Fibroblast of upper back skin (primary cell): Measurements from ENCODE around the gene FAM114A1.

Experiments used
- DNase-seq: peaks from one replicate; pipeline ENCODE4 v3.0.0-alpha.2; 2013

Gene FAM114A1

DNA sequence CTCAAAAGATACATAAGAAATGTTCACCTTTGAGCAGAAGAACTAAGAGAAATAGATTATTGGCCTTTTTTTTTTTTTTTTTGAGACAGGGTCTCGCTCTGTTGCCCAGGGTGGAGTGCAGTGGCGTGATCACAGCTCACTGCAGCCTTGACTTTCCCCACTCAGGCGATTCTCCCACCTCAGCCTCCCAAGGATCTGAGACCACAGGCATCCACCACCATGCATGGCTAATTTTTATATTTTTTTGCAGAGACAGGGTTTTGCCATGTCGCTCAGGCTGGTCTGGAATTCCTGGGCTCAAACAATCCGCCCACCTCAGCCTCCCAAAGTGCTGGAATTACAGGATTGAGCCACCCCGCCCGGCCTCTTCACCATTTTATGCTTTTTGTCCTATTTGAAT, 8.1 kb upstream of the FAM114A1 start:
- DNase-seq = no peak

DNA sequence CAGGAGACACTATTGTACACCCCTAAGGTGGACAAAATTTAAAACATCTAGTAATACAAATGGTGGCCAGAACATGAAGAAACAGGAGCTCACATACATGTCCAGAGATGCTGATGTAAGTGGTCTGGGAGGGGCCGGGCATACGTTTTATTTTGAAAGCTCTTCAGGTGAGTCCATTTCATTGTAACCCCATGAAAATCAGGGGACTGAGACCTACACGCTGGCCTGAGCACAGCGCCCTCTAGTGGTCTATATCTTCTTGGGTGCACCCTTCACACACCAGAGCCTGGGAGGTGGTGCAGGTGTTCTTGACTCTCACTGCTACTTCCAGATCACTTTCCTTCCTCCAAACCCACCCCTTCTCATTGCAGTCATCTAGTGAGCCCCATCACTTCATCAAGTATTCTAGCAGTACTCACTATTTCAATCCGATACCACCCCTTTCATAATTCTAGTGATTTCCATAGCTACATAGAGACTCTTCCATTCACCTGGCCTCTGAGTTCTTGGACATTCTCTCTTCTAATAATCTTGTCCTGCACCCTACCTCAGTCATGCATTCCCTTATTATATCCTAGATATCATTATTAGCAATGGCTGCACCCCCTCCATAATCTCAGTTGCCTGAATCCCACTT, 6.7 kb upstream of the FAM114A1 start:
- no peak for DNase-seq

GRCh38 chr4:38861791-38862190, 5.8 kb upstream of the FAM114A1 start:
- DNase-seq = peak; percentile 20

DNA sequence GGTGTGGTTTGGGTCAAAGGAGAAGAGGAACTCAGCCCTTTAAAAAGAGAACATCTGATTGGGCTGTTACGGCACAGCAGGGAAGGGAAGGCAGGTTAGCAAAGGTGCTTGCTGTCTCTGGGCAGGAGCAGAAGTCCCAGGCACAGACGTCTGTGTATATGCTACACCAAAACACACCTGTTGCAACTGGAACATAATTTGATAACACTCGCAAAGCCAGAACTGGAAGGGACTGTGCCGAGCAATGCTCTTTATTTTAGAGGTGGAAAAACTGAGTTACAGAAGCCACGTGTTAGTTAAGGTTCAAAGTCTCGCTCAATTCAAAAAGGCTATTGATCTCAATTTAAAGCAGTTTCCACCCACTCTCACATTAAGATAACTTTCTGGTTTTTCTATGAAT, 2.2 kb upstream of the FAM114A1 start:
- no peak for DNase-seq

DNA sequence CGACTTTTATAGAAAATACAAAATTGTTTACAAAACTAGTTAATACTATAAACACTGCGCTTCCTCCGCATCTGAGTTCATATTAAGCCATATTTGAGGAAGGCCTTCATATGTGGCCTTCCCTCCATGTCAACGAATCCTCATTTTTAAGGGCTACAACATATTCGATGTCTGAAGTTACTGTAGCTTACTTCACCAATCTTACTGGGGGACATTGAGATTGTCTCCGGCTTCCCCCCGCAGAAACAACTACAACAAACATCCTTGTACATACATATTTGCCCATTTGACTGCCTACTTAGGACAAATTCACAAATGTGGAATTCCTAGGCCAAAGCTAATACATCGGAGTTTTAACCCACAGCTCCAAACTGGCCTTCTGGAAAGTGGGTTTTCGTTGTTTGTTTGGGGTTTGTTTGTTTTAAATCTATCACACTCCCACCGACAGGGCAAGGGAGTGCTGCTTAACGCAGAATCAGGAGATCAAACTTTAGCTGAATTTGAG, 581 bp upstream of the FAM114A1 start:
- no peak for DNase-seq

DNA sequence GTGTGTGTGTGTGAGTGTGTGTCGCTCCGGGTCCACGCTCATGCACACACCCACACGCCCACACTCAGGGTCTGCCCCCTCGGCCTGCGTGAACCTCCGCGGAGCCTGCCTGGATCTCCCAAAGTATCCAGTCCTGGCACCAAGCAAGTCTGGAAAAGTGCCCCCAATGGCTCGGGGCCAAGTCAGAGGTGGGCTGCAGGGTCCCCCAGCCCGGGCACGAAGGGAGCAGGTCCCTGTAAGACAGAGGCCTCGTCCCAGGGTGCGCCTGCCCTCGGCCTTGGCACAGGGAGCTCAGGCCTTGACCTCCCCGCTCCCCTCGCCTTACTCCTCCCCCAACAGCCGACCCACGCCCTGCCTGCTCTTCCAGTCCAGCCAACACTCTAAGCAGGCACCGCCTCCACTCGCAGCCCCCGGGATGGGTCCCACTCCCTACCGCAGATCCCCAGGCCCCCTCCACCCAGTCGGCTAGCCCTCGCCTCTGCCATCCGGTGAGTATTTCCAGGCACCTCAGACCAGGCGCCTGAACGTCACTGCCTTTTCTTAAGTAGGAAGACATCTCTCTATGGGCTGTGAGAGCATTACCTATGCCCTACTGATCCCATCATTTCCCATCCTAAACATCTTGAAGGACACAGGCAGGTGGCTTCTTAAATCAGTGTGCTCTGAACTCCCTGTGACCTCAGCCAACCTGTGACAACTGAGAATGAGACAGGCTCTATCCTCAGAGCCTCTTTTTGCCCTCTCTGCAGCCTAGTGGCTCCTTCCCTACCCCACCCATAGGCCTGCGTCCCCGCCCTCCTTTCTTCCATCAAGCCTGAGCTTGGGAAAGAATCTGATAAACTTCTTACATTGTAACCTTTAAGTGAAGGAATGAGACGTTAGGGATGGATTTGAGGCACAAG, 704 bp downstream of the FAM114A1 start:
- DNase-seq = peak; percentile 23

DNA sequence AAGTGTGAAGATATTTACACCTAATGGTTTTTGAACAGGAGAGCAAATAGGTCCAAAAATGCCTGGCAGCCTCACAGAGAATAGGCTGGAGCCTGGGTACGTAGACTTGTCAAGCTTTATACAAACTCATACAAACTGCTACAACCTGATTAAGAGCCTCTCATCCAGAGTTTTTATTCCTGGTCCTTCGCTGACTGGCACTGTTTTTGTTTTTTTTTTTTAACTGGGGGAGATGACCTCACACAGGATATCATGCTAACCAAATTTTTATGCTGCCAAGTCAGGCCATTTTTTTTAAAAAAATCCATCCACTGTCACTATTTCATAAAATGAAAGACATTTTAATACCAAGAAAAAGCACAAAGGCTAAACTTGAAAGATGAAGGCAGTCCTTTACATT, 1.9 kb downstream of the FAM114A1 start:
- no peak for DNase-seq

GRCh38 chr4:38870098-38870808, 2.6 kb downstream of the FAM114A1 start:
- peak; percentile 51 for DNase-seq

DNA sequence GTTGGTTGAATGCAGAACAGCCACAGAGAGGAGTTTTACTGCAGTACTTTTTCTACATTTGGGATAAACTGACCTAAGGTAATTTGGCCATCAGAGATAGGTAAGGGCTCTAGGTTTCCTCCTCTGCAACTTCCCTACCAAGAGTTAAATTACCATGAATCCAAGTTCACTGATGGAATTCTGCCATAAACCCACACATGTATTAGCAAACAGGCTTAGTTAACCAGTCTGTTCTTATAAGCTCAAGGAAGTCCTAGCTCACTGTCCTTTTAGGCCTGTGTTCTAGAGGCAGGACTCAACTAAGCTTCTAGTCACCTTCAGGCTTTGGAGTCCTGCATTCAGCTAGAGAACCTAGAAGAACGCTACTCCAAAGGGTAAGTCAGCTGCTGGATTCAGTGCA, 4.0 kb downstream of the FAM114A1 start:
- no peak for DNase-seq

DNA sequence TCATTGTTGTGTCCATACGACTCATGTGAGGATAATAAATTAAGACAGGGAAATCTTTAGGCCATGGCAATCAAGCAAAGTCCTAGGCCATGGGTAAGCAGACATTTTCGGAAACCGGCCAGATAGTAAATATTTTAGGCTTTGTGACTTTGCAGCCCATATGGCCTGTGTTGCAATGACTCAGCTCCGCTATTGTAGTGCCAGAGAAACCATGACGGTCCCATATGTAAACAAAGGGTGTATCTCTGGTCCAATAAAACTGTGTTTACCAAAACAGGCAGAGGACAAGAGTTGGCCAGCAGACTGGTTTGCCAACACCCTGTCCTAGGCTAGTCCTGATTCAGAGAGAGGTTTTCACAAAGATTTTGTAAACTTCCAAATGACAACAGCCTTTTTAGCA, 5.0 kb downstream of the FAM114A1 start:
- DNase-seq = peak; percentile 34

DNA sequence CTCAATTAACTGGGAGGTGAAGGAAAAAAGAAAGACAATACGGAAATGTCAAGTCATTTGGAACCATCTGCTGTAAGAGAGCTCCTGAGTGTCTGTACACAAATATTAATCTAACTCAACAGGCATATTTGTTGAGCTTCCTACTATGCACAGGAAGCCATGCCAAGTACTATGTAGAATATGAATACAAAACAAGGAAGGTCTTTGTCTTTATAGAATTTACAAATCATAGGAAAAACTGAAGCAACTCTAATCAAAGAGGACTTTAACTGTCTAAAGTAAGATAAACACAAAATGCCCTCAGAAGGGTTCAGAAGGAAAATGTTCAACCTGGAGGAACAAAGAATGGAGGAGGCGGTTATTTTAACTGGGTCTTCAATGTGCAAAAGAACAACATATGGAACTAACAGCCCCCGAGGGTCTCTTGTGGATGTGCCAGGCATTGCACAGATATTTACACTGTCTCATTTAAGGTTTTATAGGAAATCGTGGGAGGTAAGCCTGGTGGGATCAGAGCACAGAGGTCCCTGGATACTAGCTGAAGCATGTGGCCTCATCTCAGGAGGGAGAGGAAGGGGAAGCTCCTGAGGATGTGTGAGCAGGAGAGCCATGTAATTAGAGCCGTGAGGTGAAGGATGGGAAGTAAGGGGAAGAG, 5.8 kb downstream of the FAM114A1 start:
- DNase-seq = no peak

DNA sequence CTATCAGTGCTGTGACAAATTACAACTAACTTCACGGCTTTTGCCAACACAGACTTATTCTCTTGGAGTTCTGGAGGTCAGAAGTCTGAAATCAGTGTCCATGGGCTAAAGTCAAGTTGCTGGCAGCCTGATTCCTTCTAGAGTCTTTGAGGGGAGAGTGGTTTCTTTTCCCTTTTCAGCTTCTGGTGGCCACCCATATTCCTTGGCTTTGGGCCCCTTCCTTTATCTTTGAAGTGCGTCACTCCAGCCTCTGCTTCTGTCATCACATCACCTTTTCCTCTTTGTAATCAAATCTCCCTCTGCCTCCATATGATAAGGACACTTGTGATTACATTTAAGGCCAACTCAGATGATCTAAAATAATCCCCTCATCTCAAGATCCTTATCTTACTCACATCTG, 9.0 kb downstream of the FAM114A1 start:
- DNase-seq = no peak

DNA sequence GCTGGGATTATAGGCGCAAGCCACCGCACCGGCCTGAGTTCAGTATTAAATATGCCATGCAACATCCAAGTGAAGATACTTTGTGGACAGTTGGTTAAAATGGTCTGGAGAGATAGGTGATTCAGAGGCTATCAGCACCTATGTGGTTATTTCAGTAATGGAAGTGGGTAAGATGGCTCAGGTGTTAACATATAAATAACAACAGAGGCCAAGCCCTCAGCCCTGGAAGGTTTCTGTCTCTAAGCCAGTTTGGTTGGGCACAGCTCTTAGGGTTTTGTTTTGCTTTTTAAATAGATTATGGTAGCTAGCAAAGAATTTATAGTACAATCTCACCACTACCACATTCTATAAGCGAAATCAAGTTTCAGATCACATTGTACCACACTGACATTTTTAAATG, 16.6 kb downstream of the FAM114A1 start:
- no peak for DNase-seq

GRCh38 chr4:38889143-38889542, 21.5 kb downstream of the FAM114A1 start:
- peak; percentile 92 for DNase-seq

DNA sequence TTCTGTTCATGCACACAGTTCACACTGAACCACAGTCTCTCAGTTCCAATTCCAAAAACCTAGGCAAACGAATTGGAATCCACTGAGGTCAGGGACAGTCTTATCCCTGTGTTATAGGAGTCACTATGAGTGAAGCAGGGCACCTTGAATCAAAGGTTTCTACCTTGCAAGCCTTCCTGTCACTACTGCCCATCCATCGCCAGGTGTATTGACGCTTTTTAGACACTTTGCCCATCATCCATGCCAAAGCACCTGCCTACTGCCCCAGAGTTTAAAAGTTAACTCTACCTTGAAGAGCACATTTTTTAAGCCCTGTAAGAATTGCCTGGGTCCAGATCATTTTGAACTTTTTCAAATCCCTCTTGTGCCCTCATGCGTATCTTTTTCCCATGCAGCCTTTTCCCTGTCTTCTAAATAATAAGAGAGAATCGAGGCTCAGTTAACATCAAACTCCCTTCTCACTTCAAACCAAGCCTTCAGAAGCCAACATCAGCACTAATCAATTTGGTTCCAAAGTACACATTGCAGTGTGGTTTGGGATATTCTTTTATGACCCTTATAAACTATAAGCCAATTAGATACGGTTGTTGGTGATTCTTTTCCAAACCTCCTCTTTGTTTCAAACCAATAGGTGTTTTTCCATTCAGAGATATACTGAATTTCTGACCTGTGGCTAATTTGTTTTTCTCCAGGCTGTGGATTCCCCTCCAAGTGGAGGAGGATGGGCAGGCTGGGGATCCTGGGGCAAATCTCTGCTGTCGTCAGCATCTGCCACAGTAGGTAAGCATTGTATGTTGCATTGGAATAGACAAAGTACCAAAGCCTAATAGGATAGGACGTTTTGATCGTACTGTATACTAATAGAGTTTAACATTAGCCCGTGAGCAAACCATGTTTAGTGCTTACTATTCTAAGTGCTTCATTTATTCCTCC, 23.7 kb downstream of the FAM114A1 start:
- no peak for DNase-seq

- DNase-seq = no peak
These were observed 26.8 kb downstream of the FAM114A1 start for GRCh38 chr4:38894322-38894982.

DNA sequence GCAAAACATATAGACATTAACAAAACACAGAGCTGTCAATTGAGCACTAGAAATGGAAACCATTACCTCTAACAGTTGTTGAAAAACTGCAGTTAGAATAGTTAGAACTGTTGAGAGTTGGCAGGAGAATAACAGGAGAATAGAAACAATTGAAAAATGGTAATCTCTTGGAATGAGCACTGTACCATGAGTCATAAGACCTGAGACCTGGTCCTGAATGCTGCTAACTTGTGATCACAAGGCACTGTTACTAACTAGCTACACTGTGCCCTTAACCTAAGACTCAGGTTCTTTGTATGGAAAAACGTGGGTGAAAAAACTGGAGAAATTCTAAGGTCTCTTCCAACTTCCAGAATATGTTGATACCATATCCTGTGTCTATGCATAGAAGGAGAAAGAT, 29.3 kb downstream of the FAM114A1 start:
- DNase-seq = no peak

- DNase-seq = no peak
These were observed 30.6 kb downstream of the FAM114A1 start for GRCh38 chr4:38898245-38898644.

- DNase-seq = no peak
These were observed 34.6 kb downstream of the FAM114A1 start for GRCh38 chr4:38902221-38902620.

DNA sequence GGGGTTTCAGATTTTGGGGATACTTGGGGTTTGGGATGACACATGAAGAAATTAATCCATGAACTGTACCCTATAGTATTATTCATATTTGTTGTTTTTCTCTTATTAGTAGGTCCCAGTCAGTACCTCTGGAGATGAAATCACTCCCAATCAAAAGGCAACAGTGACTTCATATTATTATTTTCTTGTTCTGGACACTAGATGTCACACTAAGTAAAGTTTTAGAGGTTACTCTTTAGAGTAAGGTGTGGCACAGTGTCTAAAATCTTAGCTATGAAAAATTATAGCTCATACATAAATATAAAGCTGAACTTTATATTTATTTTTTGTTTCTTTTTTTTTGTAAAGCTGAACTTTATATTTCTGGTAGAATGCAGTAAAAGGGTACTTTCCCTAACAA, 35.1 kb downstream of the FAM114A1 start:
- DNase-seq = no peak

- DNase-seq = no peak
These were observed 36.6 kb downstream of the FAM114A1 start for GRCh38 chr4:38904090-38904666.
